ENCODE data around the gene PNKD.

The PNKD gene

GRCh38 chr2:218320704-218321336 lies 50.5 kb downstream of the PNKD start:
- Histone ChIP-seq H3K4me3 (ENCODE audit: low read depth in 1 of 2, low read length in 1 of 2) (no peak overlapping the region), H3K9me3 (no peaks in the 10 kb centered on the region), H3K27me3 (peaks cover 8% of the 10 kb centered on the region), H3K36me3 (no peaks in the 10 kb centered on the region), H3K4me1 (ENCODE audit: control insufficient read depth in 1 of 2, insufficient read depth in 1 of 2, low read depth in 1 of 2, low read length in 1 of 2) (peaks cover 36 to 42% of the 10 kb centered on the region in 2 experiments), H3K27ac (no peak overlapping the region)
- TF ChIP-seq CTCF (IDR thresholded peaks at IDR 0.05) = no peak

- peaks cover 36 to 41% of the 10 kb centered on the region in 2 experiments for H3K4me1 ChIP-seq (ENCODE audit: control insufficient read depth in 1 of 2, insufficient read depth in 1 of 2, low read depth in 1 of 2, low read length in 1 of 2)
- H3K9me3 ChIP-seq = no peaks in the 10 kb centered on the region
- no peak for TF ChIP-seq CTCF (IDR thresholded peaks at IDR 0.05)
- H3K36me3 ChIP-seq = no peaks in the 10 kb centered on the region
- peak overlapping the region; percentile 68 for H3K27ac ChIP-seq
- H3K27me3 ChIP-seq = peaks cover 8% of the 10 kb centered on the region
- H3K4me3 ChIP-seq (ENCODE audit: low read depth in 1 of 2, low read length in 1 of 2) = peak overlapping the region; percentile 69 to 89
Measured at GRCh38 chr2:218322768-218323525, 52.6 kb downstream of the PNKD start.

- H3K36me3 ChIP-seq = no peaks in the 10 kb centered on the region
- H3K27me3 ChIP-seq = peaks cover 8% of the 10 kb centered on the region
- no peak for TF ChIP-seq CTCF (IDR thresholded peaks at IDR 0.05)
- H3K9me3 ChIP-seq = no peaks in the 10 kb centered on the region
- H3K4me1 ChIP-seq (ENCODE audit: control insufficient read depth in 1 of 2, insufficient read depth in 1 of 2, low read depth in 1 of 2, low read length in 1 of 2) = peaks cover 44 to 50% of the 10 kb centered on the region in 2 experiments
- peak overlapping the region; percentile 69 to 89 for H3K4me3 ChIP-seq (ENCODE audit: low read depth in 1 of 2, low read length in 1 of 2)
- H3K27ac ChIP-seq = peak overlapping the region; percentile 68
Measured at GRCh38 chr2:218323526-218324472, 53.5 kb downstream of the PNKD start.

- H3K36me3 ChIP-seq = no peaks in the 10 kb centered on the region
- no peak for TF ChIP-seq CTCF (IDR thresholded peaks at IDR 0.05)
- no peak overlapping the region for H3K4me3 ChIP-seq (ENCODE audit: low read depth in 1 of 2, low read length in 1 of 2)
- H3K4me1 ChIP-seq (ENCODE audit: control insufficient read depth in 1 of 2, insufficient read depth in 1 of 2, low read depth in 1 of 2, low read length in 1 of 2) = peaks cover 57 to 68% of the 10 kb centered on the region in 2 experiments
- peaks cover 8% of the 10 kb centered on the region for H3K27me3 ChIP-seq
- H3K9me3 ChIP-seq = no peaks in the 10 kb centered on the region
- no peak overlapping the region for H3K27ac ChIP-seq
Measured at GRCh38 chr2:218325566-218326160, 55.3 kb downstream of the PNKD start.

GRCh38 chr2:218326315-218326714 lies 56.0 kb downstream of the PNKD start:
- Histone ChIP-seq H3K27ac (no peak overlapping the region), H3K9me3 (no peaks in the 10 kb centered on the region), H3K4me1 (ENCODE audit: control insufficient read depth in 1 of 2, insufficient read depth in 1 of 2, low read depth in 1 of 2, low read length in 1 of 2) (peaks cover 57 to 70% of the 10 kb centered on the region in 2 experiments), H3K4me3 (ENCODE audit: low read depth in 1 of 2, low read length in 1 of 2) (no peak overlapping the region), H3K36me3 (no peaks in the 10 kb centered on the region), H3K27me3 (peaks cover 8% of the 10 kb centered on the region)
- TF ChIP-seq CTCF (IDR thresholded peaks at IDR 0.05) = no peak

Data from neutrophil (primary cell).